Activated CD4-positive, alpha-beta T cell treated with anti-CD3 and anti-CD28 coated beads for 1 hour (primary cell): ENCODE data around the gene NEMF.
"Not testable (repeated sequence)": the region's sequence is repeated elsewhere in the genome, so short reads cannot be mapped to it uniquely, and the experiment has no call there.

Experiments
- DNase-seq: peaks from one replicate; pipeline ENCODE4 v3.0.0-alpha.2; 2020

NEMF gene, protein sequence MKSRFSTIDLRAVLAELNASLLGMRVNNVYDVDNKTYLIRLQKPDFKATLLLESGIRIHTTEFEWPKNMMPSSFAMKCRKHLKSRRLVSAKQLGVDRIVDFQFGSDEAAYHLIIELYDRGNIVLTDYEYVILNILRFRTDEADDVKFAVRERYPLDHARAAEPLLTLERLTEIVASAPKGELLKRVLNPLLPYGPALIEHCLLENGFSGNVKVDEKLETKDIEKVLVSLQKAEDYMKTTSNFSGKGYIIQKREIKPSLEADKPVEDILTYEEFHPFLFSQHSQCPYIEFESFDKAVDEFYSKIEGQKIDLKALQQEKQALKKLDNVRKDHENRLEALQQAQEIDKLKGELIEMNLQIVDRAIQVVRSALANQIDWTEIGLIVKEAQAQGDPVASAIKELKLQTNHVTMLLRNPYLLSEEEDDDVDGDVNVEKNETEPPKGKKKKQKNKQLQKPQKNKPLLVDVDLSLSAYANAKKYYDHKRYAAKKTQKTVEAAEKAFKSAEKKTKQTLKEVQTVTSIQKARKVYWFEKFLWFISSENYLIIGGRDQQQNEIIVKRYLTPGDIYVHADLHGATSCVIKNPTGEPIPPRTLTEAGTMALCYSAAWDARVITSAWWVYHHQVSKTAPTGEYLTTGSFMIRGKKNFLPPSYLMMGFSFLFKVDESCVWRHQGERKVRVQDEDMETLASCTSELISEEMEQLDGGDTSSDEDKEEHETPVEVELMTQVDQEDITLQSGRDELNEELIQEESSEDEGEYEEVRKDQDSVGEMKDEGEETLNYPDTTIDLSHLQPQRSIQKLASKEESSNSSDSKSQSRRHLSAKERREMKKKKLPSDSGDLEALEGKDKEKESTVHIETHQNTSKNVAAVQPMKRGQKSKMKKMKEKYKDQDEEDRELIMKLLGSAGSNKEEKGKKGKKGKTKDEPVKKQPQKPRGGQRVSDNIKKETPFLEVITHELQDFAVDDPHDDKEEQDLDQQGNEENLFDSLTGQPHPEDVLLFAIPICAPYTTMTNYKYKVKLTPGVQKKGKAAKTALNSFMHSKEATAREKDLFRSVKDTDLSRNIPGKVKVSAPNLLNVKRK

DNA sequence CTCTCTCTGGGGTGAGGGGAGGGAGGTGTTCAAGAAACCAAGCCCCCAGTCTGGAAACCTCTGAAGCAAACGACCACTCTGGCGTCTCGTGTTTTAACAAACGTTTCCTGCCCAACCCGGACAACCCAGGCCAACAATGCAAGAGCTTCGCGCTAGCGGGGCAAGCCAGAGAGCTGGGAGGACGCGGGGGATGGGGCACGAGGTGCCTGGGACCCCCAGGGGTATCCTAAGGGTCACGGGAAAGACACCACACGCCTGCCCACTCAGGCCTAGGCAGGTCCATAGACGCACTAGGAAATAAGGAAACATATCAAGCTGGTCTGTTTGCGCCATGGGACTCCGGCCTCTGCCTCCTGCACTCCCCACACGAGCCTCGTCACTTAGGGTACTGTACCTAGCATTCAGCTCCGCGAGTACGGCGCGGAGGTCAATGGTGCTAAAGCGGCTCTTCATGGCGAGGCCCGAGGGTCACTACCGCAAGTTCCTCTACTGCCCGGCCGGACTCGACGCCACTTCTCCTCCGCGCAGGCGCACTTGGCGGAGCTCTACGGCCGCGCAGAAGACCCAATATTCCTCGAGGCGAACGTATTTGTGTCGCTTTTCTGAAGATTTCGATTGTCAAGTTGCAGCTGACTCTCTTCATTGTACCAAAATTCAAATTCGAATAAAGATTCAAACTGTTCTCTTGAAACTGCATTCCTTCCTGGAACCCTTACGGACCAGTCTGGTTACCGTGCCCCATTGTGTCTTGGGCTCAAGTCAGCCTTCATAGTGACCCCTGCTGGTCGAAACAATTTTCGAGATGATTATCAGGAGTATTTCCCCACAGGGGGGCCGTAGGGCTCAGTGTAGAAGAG, at the start of gene NEMF:
Gene NEMF, minus strand, starts transcription at position 488 of the 857 bp plus-strand sequence. Its CDS starts 35 bp downstream, at position 453.
- peak; percentile 58 for DNase-seq

GRCh38 chr14:49900973-49901372, 48.4 kb upstream of the NEMF start:
- no peak for DNase-seq

- no peak for DNase-seq
Measured at GRCh38 chr14:49898485-49898884, 45.9 kb upstream of the NEMF start.

- no peak for DNase-seq
Measured at GRCh38 chr14:49897965-49898364, 45.4 kb upstream of the NEMF start.

- DNase-seq = no peak
Measured at GRCh38 chr14:49897414-49897813, 44.8 kb upstream of the NEMF start.

- DNase-seq = no peak
Measured at GRCh38 chr14:49896966-49897365, 44.4 kb upstream of the NEMF start.

GRCh38 chr14:49896272-49896671, 43.7 kb upstream of the NEMF start:
- not testable (repeated sequence) for DNase-seq

DNA sequence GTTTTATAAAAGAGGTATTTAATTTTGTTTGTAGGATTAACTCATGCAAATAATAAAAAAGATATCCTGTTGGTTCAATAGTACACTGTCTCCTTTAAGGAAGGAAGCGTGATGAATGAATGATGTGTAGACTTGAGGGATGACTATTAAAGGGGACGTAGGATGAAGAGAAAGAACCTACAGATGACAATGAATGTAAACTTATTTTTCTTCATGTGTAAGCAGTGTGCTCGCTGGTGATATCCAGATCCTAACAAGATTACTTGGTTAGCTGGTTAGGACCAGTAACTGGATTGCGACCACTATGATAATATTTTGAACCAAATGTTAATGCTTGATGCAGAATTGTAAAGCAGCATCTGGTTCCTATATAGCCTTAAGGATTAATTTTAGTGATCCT, 42.9 kb upstream of the NEMF start:
- DNase-seq = no peak

GRCh38 chr14:49894214-49895107, 41.9 kb upstream of the NEMF start:
- DNase-seq = not testable (repeated sequence)

GRCh38 chr14:49893309-49894213, 41.0 kb upstream of the NEMF start:
- peak; percentile 54 for DNase-seq

DNA sequence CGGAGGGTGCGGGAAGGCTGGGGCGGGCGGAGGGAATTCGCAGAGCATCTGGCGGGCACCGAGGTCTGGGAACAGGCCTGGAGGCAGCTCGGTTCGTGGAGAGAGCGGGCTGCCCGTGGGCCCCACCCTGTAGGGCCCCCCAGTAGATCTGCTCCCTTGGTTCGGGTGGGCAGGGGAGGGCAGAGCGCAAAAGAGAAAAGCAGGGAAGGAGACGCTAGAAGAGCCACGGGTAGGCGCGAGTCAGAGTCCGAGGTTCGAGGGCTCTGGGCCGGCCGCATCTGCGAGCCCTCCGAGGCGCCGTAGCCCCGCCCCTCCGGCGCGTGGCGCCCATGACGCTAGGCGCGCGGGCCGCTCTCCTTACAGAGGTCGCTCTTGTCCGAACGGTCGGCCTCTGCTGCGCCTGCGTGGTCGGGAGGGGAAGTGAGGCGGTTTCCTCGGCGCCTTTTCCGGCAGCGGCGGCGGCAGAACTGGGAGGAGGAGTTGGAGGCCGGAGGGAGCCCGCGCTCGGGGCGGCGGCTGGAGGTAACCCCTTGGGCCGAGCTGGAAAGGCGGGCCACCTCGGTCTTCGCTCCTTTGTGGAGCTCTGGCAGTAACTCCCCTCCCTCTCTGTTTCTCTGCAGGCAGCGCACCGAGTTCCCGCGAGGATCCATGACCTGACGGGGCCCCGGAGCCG, 40.2 kb upstream of the NEMF start, which contains the start of gene ARF6:
Gene ARF6, plus strand, starts transcription at position 447 of the 673 bp plus-strand sequence. CDS start 655 bp downstream, outside the sequence.
- peak; percentile 93 for DNase-seq

DNA sequence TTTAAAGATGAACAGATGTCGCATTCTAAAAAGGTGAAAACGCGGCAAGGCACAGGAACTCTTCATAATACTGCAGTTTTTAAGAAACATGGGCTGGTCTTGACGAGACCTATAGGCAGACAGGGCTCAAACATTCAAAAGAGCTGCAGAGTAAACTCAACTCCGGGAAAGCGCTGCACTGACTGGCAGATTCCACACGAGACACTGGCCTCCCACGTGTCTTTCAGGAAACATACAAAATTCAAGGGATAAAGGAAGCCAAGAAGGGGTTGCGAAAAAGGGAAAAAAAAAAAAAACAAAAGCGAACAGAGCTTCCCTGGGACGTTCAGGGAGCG, 39.7 kb upstream of the NEMF start:
- peak; percentile 17 for DNase-seq

GRCh38 chr14:49888293-49888692, 35.7 kb upstream of the NEMF start:
- no peak for DNase-seq

- DNase-seq = no peak
Measured at GRCh38 chr14:49886523-49886922, 33.9 kb upstream of the NEMF start.

DNA sequence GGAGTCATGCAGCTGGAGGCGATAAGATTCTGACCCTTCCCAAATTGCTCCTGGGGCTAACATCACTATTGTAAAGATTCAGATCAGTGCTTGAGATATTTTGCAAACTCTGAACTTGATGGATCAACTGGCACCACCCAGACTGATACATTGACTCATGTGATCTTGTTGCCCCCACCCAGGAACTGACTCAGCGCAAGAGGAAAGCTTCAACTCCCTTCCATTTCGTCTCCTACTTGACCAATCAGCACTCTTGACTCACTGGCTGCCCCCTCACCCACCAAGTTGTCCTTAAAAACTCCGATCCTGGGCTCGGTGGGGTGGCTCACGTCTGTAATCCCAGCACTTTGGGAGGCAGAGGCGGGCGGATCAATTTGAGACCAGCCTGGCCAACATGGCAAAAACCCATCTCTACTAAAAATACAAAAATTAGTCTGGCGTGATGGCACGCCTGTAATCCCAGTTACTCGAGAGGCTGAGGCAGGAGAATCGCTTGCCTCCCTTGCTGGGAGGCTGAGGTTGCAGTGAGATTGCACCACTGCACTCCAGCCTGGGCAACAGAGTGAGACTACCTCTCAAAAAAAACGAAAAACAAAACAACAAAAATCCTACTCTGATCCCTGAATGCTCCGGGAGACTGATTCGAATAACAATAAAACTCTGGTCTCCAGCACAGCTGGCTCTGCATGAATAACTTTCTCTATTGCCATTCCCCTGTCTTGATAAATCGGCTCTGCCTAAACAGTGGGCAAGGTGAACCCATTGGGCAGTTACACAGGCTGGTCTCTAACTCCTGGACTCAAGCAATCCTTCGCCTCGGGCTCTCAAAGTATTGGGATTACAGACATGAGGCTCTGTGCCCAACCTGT, 30.5 kb upstream of the NEMF start:
- DNase-seq = no peak

DNA sequence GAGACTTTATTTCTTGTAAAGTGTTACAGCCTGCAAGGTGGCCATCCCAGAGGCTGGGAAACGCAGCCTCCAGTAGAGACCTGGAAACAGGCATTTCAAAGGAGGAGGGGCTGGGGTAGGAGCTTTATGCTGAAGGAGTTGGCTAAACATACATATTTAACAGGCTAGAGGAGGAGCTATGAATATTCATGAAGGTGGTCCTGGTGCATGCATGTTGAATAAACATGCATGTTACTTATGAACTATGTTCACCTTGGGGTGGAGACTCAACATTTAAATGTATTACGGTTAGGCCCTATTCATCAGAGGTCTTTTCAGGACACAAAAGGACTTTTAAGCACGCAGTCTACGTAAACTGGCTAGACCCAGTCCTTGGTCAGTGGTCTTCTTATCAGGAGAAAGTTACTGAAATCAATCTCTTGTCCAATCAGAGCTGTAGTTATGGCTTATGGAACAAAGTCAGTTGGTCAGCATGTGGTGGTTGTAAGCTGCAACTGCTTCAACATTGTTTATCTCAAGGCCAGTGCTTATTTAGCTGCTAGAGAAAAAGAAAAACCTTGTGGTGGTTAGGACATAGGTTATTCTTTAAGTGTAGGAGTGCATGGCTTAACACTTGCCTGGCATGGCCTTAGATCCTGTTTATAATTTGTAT, 28.9 kb upstream of the NEMF start:
- DNase-seq = no peak

GRCh38 chr14:49880267-49881064, 27.9 kb upstream of the NEMF start:
- no peak for DNase-seq
